Regular cardiac myocyte (primary cell): Measurements from ENCODE around the gene ATP9B. TPM values are rescaled to one million over a fixed set of nuclear protein-coding genes. Genes with fewer than 3 reads are reported as not detected.

Source experiments
- total RNA-seq: library from RNA; depleted of rRNA; stranded (reverse); fragments of >200 nt; gene quantifications from 2 replicates; pipeline ENCODE4 v1.2.3, GENCODE V29; 2014

ATP9B gene
- total RNA-seq: 14.8 and 24.5 TPM in 2 replicates

GRCh38 chr18:79068937-79069716, at the start of gene ATP9B:
ATP9B (plus strand) TSS chr18:79069394; CDS start chr18:79069411, 17 bp downstream.

GRCh38 chr18:79395761-79396404, 326.7 kb downstream of the ATP9B start, which contains the start of gene NFATC1:
NFATC1 (plus strand) TSS chr18:79395930; CDS start chr18:79396225, 295 bp downstream.

Other genes starting within 250 kb of the ATP9B start
- gene SALL3, start 89.6 kb upstream of the ATP9B start, total RNA-seq: under 0.01 and 0.19 TPM in 2 replicates